Measurements from ENCODE around the gene SORCS2. TPM values are rescaled to one million over a fixed set of nuclear protein-coding genes. Genes with fewer than 3 reads are reported as not detected.
A peak's percentile ranks its signal among the peaks of the same experiment; 100 is the strongest.

SORCS2 gene
- total RNA-seq, 1 experiment from 2014 or later, result 4.1 TPM

- Histone ChIP-seq H3K9me3 (ENCODE audit: low read length) (no peaks in the 10 kb centered on the region), H3K9ac (ENCODE audit: low read length) (no peak overlapping the region), H4K20me1 (ENCODE audit: low read length) (no peaks in the 10 kb centered on the region), H3K4me3 (ENCODE audit: low read length) (no peak overlapping the region), H2AFZ (ENCODE audit: low read length) (no peak overlapping the region), H3K9me2 (replicated peaks; ENCODE audit: low read length) (no peaks in the 10 kb centered on the region), H3F3A (ENCODE audit: low read length, unreplicated experiment) (no peaks in the 10 kb centered on the region), H3K36me3 (ENCODE audit: low read depth, low read length) (no peaks in the 10 kb centered on the region), H3K27ac (ENCODE audit: low read length) (no peak overlapping the region), H3K79me2 (ENCODE audit: low read length) (no peaks in the 10 kb centered on the region), H3K27me3 (ENCODE audit: low read length) (no peaks in the 10 kb centered on the region), H3K4me2 (ENCODE audit: low read length) (no peak overlapping the region), H3K4me1 (ENCODE audit: insufficient read depth, low read length) (peaks cover 22% of the 10 kb centered on the region)
- ATAC-seq, result no peak
- CTCF ChIA-PET, result interaction anchor here (0.6 kb wide), 1 partner anchor 549 kb away, joined by 3 read pairs; no protein-coding TSS in a partner anchor
- intact Hi-C loops (cut with micrococcal nuclease), result no loop called here
- POLR2A ChIA-PET (ENCODE audit: unreplicated experiment), result no interaction called here
- DNase-seq, result no peak
- TF ChIP-seq CTCF (conservative IDR thresholded peaks at IDR 0.05; ENCODE audit: low read depth, low read length) (no peak), EZH2 (IDR thresholded peaks at IDR 0.05; ENCODE audit: low read length, unreplicated experiment) (no peak), EZH2phosphoT487 (IDR thresholded peaks at IDR 0.05; ENCODE audit: borderline replicate concordance, low read length) (no peak)
- no TSS peak for BruUV-seq (replicated peaks)
These were observed 435.2 kb downstream of the SORCS2 start for GRCh38 chr4:7627251-7628250.

- BruUV-seq (replicated peaks), result no TSS peak
- ATAC-seq, result no peak
- TF ChIP-seq EZH2phosphoT487 (IDR thresholded peaks at IDR 0.05; ENCODE audit: borderline replicate concordance, low read length), result no peak
- Histone ChIP-seq H3K9ac (ENCODE audit: low read length) (no peak overlapping the region), H2AFZ (ENCODE audit: low read length) (no peak overlapping the region), H3K9me2 (replicated peaks; ENCODE audit: low read length) (no peaks in the 10 kb centered on the region), H4K20me1 (ENCODE audit: low read length) (no peaks in the 10 kb centered on the region), H3K4me1 (ENCODE audit: insufficient read depth, low read length) (peaks cover 22% of the 10 kb centered on the region), H3K27me3 (ENCODE audit: low read length) (no peaks in the 10 kb centered on the region), H3K79me2 (ENCODE audit: low read length) (no peaks in the 10 kb centered on the region), H3K9me3 (ENCODE audit: low read length) (no peaks in the 10 kb centered on the region), H3K4me3 (ENCODE audit: low read length) (no peak overlapping the region), H3F3A (ENCODE audit: low read length, unreplicated experiment) (no peaks in the 10 kb centered on the region), H3K36me3 (ENCODE audit: low read depth, low read length) (no peaks in the 10 kb centered on the region), H3K27ac (ENCODE audit: low read length) (no peak overlapping the region), H3K4me2 (ENCODE audit: low read length) (no peak overlapping the region)
- ChIA-PET CTCF (interaction anchor here (0.6 kb wide), 2 partner anchors 22 to 38 kb away, joined by 3 read pairs; no protein-coding TSS in a partner anchor), POLR2A (ENCODE audit: unreplicated experiment) (no interaction called here)
- no peak for DNase-seq
- intact Hi-C loops (cut with micrococcal nuclease), result no loop called here
These were observed 436.1 kb downstream of the SORCS2 start for GRCh38 chr4:7628432-7628831.

- H3K9ac ChIP-seq (ENCODE audit: low read length), result peak overlapping the region; percentile 47
- peaks cover 22% of the 10 kb centered on the region for H3K4me1 ChIP-seq (ENCODE audit: insufficient read depth, low read length)
- DNase-seq (no peak), ATAC-seq (no peak)
- no peaks in the 10 kb centered on the region for H3K79me2 ChIP-seq (ENCODE audit: low read length)
- H3K4me2 ChIP-seq (ENCODE audit: low read length), result peak overlapping the region; percentile 82
- no peaks in the 10 kb centered on the region for H3K9me3 ChIP-seq (ENCODE audit: low read length)
- BruUV-seq (replicated peaks), result no TSS peak
- H2AFZ ChIP-seq (ENCODE audit: low read length), result no peak overlapping the region
- peak overlapping the region; percentile 99 for H3K27ac ChIP-seq (ENCODE audit: low read length)
- CTCF ChIA-PET, result no interaction called here
- no peaks in the 10 kb centered on the region for H4K20me1 ChIP-seq (ENCODE audit: low read length)
- POLR2A ChIA-PET (ENCODE audit: unreplicated experiment), result no interaction called here
- no peak overlapping the region for H3K4me3 ChIP-seq (ENCODE audit: low read length)
- TF ChIP-seq EZH2phosphoT487 (IDR thresholded peaks at IDR 0.05; ENCODE audit: borderline replicate concordance, low read length) (no peak), EZH2 (IDR thresholded peaks at IDR 0.05; ENCODE audit: low read length, unreplicated experiment) (no peak), CTCF (conservative IDR thresholded peaks at IDR 0.05; ENCODE audit: low read depth, low read length) (no peak)
- intact Hi-C loops (cut with micrococcal nuclease), result no loop called here
- no peaks in the 10 kb centered on the region for H3K9me2 ChIP-seq (replicated peaks; ENCODE audit: low read length)
- no peaks in the 10 kb centered on the region for H3K36me3 ChIP-seq (ENCODE audit: low read depth, low read length)
- no peaks in the 10 kb centered on the region for H3K27me3 ChIP-seq (ENCODE audit: low read length)
- H3F3A ChIP-seq (ENCODE audit: low read length, unreplicated experiment), result no peaks in the 10 kb centered on the region
These were observed 437.3 kb downstream of the SORCS2 start for GRCh38 chr4:7629501-7630254.

Data from PC-3 (cell line).